Aorta (tissue), 5 donors: ENCODE measurements around the gene PDGFA. TPM values are rescaled to one million over a fixed set of nuclear protein-coding genes. Genes with fewer than 3 reads are reported as not detected.

Source experiments
- ATAC-seq: fragments of 200-7000 bp; cut with Tn5 transposase; one replicate; pipeline ENCODE4 v1.9.1; 2022; ENCODE audit warnings: moderate library complexity; ENCODE audit not compliant: low FRiP score
- DNase-seq, 2 donors: peaks; one replicate each; pipeline ENCODE4 v3.0.0-alpha.2; 2020
- H3K27ac ChIP-seq, 2 donors: one replicate each; pipeline ENCODE4 v1.5.1; 2013; ENCODE audit warnings: low read length in 2 of 2, mild to moderate bottlenecking in 2 of 2, moderate library complexity in 2 of 2, control low read depth in 1 of 2, inconsistent platforms in 1 of 2, low read depth in 1 of 2
- H3K27me3 ChIP-seq, 2 donors: one replicate each; pipeline ENCODE4 v1.6.1; 2013; ENCODE audit warnings: control low read depth in 1 of 2, low read length in 1 of 2, mild to moderate bottlenecking in 1 of 2, moderate library complexity in 1 of 2; ENCODE audit not compliant: insufficient read depth in 2 of 2, control insufficient read depth in 1 of 2
- H3K36me3 ChIP-seq, 2 donors: one replicate each; pipeline ENCODE4 v1.6.1; 2013; ENCODE audit warnings: control low read depth in 1 of 2, low read length in 1 of 2, mild to moderate bottlenecking in 1 of 2; ENCODE audit not compliant: insufficient read depth in 2 of 2, control insufficient read depth in 1 of 2
- H3K4me1 ChIP-seq, 2 donors: one replicate each; pipeline ENCODE4 v1.6.1; 2013; ENCODE audit warnings: low read length in 2 of 2, control low read depth in 1 of 2, mild to moderate bottlenecking in 1 of 2, moderate library complexity in 1 of 2; ENCODE audit not compliant: insufficient read depth in 2 of 2, control insufficient read depth in 1 of 2
- H3K4me3 ChIP-seq, 2 donors: one replicate each; pipeline ENCODE4 v1.5.1; 2013; ENCODE audit warnings: low read length in 2 of 2, control low read depth in 1 of 2, mild to moderate bottlenecking in 1 of 2
- H3K9me3 ChIP-seq: one replicate; pipeline ENCODE4 v1.6.1; 2013; ENCODE audit warnings: mild to moderate bottlenecking, low read length; ENCODE audit not compliant: control insufficient read depth
- WGBS, 2 donors: extraction: QIAGEN DNeasy Blood & Tissue Kit; methylation state at CpG; one replicate each; pipeline ENCODE4 v1.1.7; 2013; 5-methylcytosine and 5-hydroxymethylcytosine counted together
- intact Hi-C, 2 donors: fragments of 100-400 bp; cut with DNase I; formaldehyde crosslinking; loops; one replicate each; pipeline versions ENCODE4 v1.14.2 to v1.15.0; 2022
- polyA plus RNA-seq, 2 donors: library from polyadenylated mRNA; stranded (reverse); fragments of 200-250 nt; gene quantifications; one replicate each; pipeline ENCODE4 v1.2.3, GENCODE V29; 2013
- total RNA-seq, 2 donors: library from RNA; stranded (reverse); fragmentation: NEBNext Ultra II Directional; extraction: Animal tissue kit (Norgen Biotek cat#: 25700); gene quantifications; one replicate each; pipeline ENCODE4 v1.2.1, GENCODE V29; 2021
- donor health status: healthy with polysubstance abuse.
- donor health status: Bipolar disorder and iron deficiency.
- donor health status: DM: no; HTN: no; CAD: no.
- donor health status: DM: no; HTN: no; CAD: no.
- donor health status: DM: yes; HTN: yes; CAD: no.

Gene PDGFA
- total and polyA plus RNA-seq, 4 donors, result 28.9 to 174 (median 87.5) TPM

GRCh38 chr7:489876-490275 is 29.8 kb downstream of the PDGFA start:
- H3K36me3 ChIP-seq, result no peaks in the 10 kb centered on the region
- DNase-seq, result peak; percentile 2 to 13
- 80 to 85% methylated on average over 4 of the region's 4 CpGs for WGBS, 2 donors
- no peaks in the 10 kb centered on the region for H3K27me3 ChIP-seq
- no peak overlapping the region for H3K27ac ChIP-seq
- intact Hi-C loops, result loop anchor here in 1 of 2 donors (10.0 kb wide), 1 partner anchor 155 kb away; no protein-coding TSS in a partner anchor
- no peaks in the 10 kb centered on the region for H3K4me1 ChIP-seq
- H3K9me3 ChIP-seq, result no peaks in the 10 kb centered on the region
- ATAC-seq, result no peak
- H3K4me3 ChIP-seq, result no peak overlapping the region

GRCh38 chr7:486216-486743 is 33.4 kb downstream of the PDGFA start:
- Histone ChIP-seq H3K9me3 (no peaks in the 10 kb centered on the region), H3K27me3 (no peaks in the 10 kb centered on the region), H3K27ac (no peak overlapping the region), H3K4me3 (no peak overlapping the region), H3K4me1 (no peaks in the 10 kb centered on the region), H3K36me3 (no peaks in the 10 kb centered on the region)
- WGBS, 2 donors, result 91 to 93% methylated on average over 16 of the region's 16 CpGs
- no peak for ATAC-seq
- intact Hi-C loops, result no loop called here
- peak; percentile 19 to 59 for DNase-seq

- DNase-seq (peak; percentile 29 to 67), ATAC-seq (no peak)
- Histone ChIP-seq H3K27me3 (no peaks in the 10 kb centered on the region), H3K4me3 (no peak overlapping the region), H3K9me3 (no peaks in the 10 kb centered on the region), H3K27ac (no peak overlapping the region), H3K36me3 (no peaks in the 10 kb centered on the region), H3K4me1 (no peaks in the 10 kb centered on the region)
- intact Hi-C loops, result no loop called here
- 55 to 68% methylated on average over 24 to 25 of the region's 25 CpGs for WGBS, 2 donors
Measured at GRCh38 chr7:485188-486081, 34.2 kb downstream of the PDGFA start.

- intact Hi-C loops, result no loop called here
- no peak overlapping the region for H3K4me3 ChIP-seq
- H3K4me1 ChIP-seq, result no peaks in the 10 kb centered on the region
- no peak overlapping the region for H3K27ac ChIP-seq
- DNase-seq, result peak; percentile 30 to 44
- no peaks in the 10 kb centered on the region for H3K9me3 ChIP-seq
- no peaks in the 10 kb centered on the region for H3K27me3 ChIP-seq
- no peak for ATAC-seq
- WGBS, 2 donors, result 65 to 74% methylated on average over 21 of the region's 21 CpGs
- no peaks in the 10 kb centered on the region for H3K36me3 ChIP-seq
Measured at GRCh38 chr7:484356-485101, 35.1 kb downstream of the PDGFA start.

GRCh38 chr7:483656-484355 is 35.8 kb downstream of the PDGFA start:
- H3K4me1 ChIP-seq, result no peaks in the 10 kb centered on the region
- H3K36me3 ChIP-seq, result no peaks in the 10 kb centered on the region
- H3K27me3 ChIP-seq, result no peaks in the 10 kb centered on the region
- WGBS, 2 donors, result 88 to 95% methylated on average over 10 of the region's 10 CpGs
- ATAC-seq (no peak), DNase-seq (peak in 1 of 2 donors; percentile 47)
- H3K9me3 ChIP-seq, result no peaks in the 10 kb centered on the region
- intact Hi-C loops, result no loop called here
- no peak overlapping the region for H3K4me3 ChIP-seq
- H3K27ac ChIP-seq, result no peak overlapping the region

GRCh38 chr7:482521-483083 is 37.0 kb downstream of the PDGFA start:
- Histone ChIP-seq H3K27ac (no peak overlapping the region), H3K9me3 (no peaks in the 10 kb centered on the region), H3K27me3 (no peaks in the 10 kb centered on the region), H3K4me1 (no peaks in the 10 kb centered on the region), H3K36me3 (no peaks in the 10 kb centered on the region), H3K4me3 (no peak overlapping the region)
- intact Hi-C loops, result no loop called here
- DNase-seq (peak in 1 of 2 donors; percentile 3), ATAC-seq (no peak)
- 94 to 97% methylated on average over 1 of the region's 1 CpG for WGBS, 2 donors

GRCh38 chr7:481219-481930 is 38.3 kb downstream of the PDGFA start:
- H3K4me1 ChIP-seq, result no peaks in the 10 kb centered on the region
- no peaks in the 10 kb centered on the region for H3K9me3 ChIP-seq
- intact Hi-C loops, result no loop called here
- no peak overlapping the region for H3K4me3 ChIP-seq
- 93 to 96% methylated on average over 14 to 15 of the region's 15 CpGs for WGBS, 2 donors
- no peak overlapping the region for H3K27ac ChIP-seq
- DNase-seq, result peak; percentile 38 to 53
- no peak for ATAC-seq
- no peaks in the 10 kb centered on the region for H3K27me3 ChIP-seq
- H3K36me3 ChIP-seq, result no peaks in the 10 kb centered on the region
